GM23248 (cell line): Measurements from ENCODE around the gene WNT9A. TPM values are rescaled to one million over a fixed set of nuclear protein-coding genes. Genes with fewer than 3 reads are reported as not detected.
"Not testable (repeated sequence)": the region's sequence is repeated elsewhere in the genome, so short reads cannot be mapped to it uniquely, and the experiment has no call there.

Experiments
- DNase-seq: peaks from one replicate; pipeline ENCODE4 v3.0.0-alpha.2; 2015
- H2AFZ ChIP-seq: fragments of 200-600 bp; sonication (generic); 2 replicates; pipeline ENCODE4 v1.6.1; 2016; ENCODE audit warnings: antibody characterized with exemption
- H3F3A ChIP-seq: fragments of 200-600 bp; sonication (generic); 2 replicates; pipeline ENCODE4 v1.6.1; 2016; ENCODE audit warnings: mild to moderate bottlenecking, antibody characterized with exemption, mixed run types; ENCODE audit not compliant: insufficient read depth
- H3K27ac ChIP-seq: fragments of 200-600 bp; sonication (generic); 2 replicates; pipeline ENCODE4 v1.5.1; 2016; ENCODE audit warnings: mild to moderate bottlenecking
- H3K27me3 ChIP-seq: fragments of 200-600 bp; sonication (generic); replicated peaks from 2 replicates; pipeline ENCODE4 v1.6.1; 2016; ENCODE audit warnings: mild to moderate bottlenecking; ENCODE audit not compliant: insufficient read depth
- H3K36me3 ChIP-seq: fragments of 200-600 bp; sonication (generic); 2 replicates; pipeline ENCODE4 v1.6.1; 2016; ENCODE audit warnings: low read depth, mild to moderate bottlenecking
- H3K4me1 ChIP-seq: fragments of 200-600 bp; sonication (generic); 2 replicates; pipeline ENCODE4 v1.6.1; 2016; ENCODE audit warnings: mild to moderate bottlenecking; ENCODE audit not compliant: insufficient read depth
- H3K4me2 ChIP-seq: fragments of 200-600 bp; sonication (generic); one replicate; pipeline ENCODE4 v1.6.1; 2016; ENCODE audit warnings: mild to moderate bottlenecking; ENCODE audit not compliant: unreplicated experiment
- H3K4me3 ChIP-seq: fragments of 200-600 bp; sonication (generic); 2 replicates; pipeline ENCODE4 v1.5.1; 2016; ENCODE audit warnings: mild to moderate bottlenecking
- H3K79me2 ChIP-seq: fragments of 200-600 bp; sonication (generic); 2 replicates; pipeline ENCODE4 v1.6.1; 2016; ENCODE audit warnings: mild to moderate bottlenecking; ENCODE audit not compliant: insufficient read depth
- H3K9ac ChIP-seq: fragments of 200-600 bp; sonication (generic); 2 replicates; pipeline ENCODE4 v1.6.1; 2016; ENCODE audit warnings: mild to moderate bottlenecking
- H3K9me2 ChIP-seq: fragments of 200-600 bp; sonication (generic); 2 replicates; pipeline ENCODE4 v1.6.1; 2016; ENCODE audit warnings: mixed run types, mild to moderate bottlenecking, moderate library complexity; ENCODE audit not compliant: insufficient read depth
- H3K9me3 ChIP-seq: fragments of 200-600 bp; sonication (generic); one replicate; pipeline ENCODE4 v1.6.1; 2017; ENCODE audit warnings: low read depth
- H4K20me1 ChIP-seq: fragments of 200-600 bp; sonication (generic); 2 replicates; pipeline ENCODE4 v1.6.0; 2016; ENCODE audit not compliant: insufficient read depth
- EZH2 ChIP-seq: fragments of 200-600 bp; sonication (generic); IDR thresholded peaks from 2 replicates; pipeline ENCODE4 v1.6.1; 2018; ENCODE audit warnings: antibody characterized with exemption, mild to moderate bottlenecking; ENCODE audit not compliant: insufficient read depth, poor library complexity, severe bottlenecking
- EZH2phosphoT487 ChIP-seq: fragments of 200-600 bp; sonication (generic); IDR thresholded peaks from 2 replicates; pipeline ENCODE4 v1.6.1; 2018; ENCODE audit warnings: antibody characterized with exemption, moderate library complexity, mild to moderate bottlenecking, low read depth; ENCODE audit not compliant: insufficient read depth
- WGBS, 2 experiments: methylation state at CpG; one replicate each; pipeline ENCODE4 v1.1.6; 2015 to 2017; ENCODE audit warnings: low lambda C conversion rate in 2 of 2, low coverage in 1 of 2; ENCODE audit errors: missing lambda C conversion rate in 2 of 2; 5-methylcytosine and 5-hydroxymethylcytosine counted together
- in situ Hi-C: fragments of 300-500 bp; cut with MboI; formaldehyde crosslinking; loops from 2 replicates; pipeline ENCODE4 v1.15.0; 2020
- polyA plus RNA-seq: library from polyadenylated mRNA; unstranded; fragments of >200 nt; fragmentation: Nextera tagmentation; extraction: Ambion mirVana; gene quantifications from 2 replicates; pipeline ENCODE4 v1.2.1, GENCODE V29; 2016
- total RNA-seq: library from RNA; depleted of rRNA; stranded (reverse); fragments of >200 nt; shearing (Covaris generic); gene quantifications from 2 replicates; pipeline ENCODE4 v1.2.3, GENCODE V29; 2014

Gene WNT9A
- total and polyA plus RNA-seq, 2 experiments from 2014 or later = 0.29 to 2.1 TPM

DNA sequence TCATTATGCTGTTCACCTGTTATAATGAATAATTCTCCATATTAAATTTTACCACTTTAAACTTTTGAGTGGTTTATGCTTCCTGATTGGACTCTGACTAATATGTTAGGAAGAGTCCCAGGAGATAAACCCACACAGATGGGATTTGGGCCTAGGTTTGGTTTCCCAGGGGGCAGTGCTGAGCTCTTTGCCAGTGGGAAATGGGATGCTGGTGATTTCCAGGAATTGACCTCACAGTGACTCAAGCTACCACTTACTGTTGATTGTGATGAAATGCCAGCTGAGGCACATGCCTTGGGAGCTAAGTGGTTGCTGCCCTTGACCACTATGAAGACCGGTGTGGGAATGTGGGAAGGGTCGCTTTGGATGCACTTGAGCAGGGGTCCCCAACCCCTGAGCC, 19.0 kb upstream of the WNT9A start:
- H3K36me3 ChIP-seq, H2AFZ ChIP-seq, H3K27ac ChIP-seq, H3K79me2 ChIP-seq, H3K9me3 ChIP-seq, H3K9ac ChIP-seq, in situ Hi-C loops, H3K4me1 ChIP-seq, H3F3A ChIP-seq, H3K4me3 ChIP-seq, H3K4me2 ChIP-seq, H3K27me3 ChIP-seq, H4K20me1 ChIP-seq, H3K9me2 ChIP-seq: not testable (repeated sequence)
- WGBS, 2 experiments = 83 to 92% methylated on average over 2 of the region's 2 CpGs
- peak; percentile 69 for DNase-seq

DNA sequence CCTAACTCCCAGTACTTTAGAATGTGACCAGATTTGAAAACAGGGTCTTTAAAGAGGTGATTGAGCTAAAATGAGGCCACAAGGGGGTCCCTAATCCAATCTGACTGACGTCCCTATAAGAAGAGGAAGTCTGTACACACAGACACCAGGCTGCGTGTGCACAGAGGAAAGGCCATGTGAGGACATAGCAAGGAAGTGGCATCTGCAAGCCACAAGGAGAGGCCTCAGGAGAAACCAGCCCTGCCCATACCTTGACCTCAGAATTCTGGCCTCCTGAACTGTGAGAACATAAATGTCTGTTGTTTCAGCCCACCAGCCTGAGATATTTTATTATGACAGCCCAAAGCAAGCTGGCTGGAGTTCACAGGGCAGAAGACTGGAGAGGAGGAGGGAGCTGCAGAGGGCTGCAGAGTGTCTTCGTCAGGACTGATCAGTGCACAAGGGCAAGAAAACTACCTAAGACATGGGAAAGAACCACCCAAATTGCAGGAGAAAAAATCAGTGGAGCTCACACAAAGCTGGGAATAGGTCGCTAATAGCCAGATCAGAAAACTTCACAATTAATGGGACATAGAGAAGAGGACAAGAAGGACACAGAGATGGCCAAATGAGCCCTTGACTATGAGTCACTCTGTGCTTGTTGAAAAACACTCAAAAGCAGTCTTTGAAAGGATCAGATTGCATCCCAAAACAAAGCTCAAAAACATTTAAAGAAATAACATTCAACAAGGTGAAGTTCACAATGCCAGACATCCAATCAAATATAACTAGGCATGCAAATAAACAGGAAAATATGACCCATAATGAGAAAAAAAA, 14.1 kb upstream of the WNT9A start:
- Histone ChIP-seq H3K36me3 (no peaks in the 10 kb centered on the region), H3K4me2 (no peak overlapping the region), H3K27ac (no peak overlapping the region), H3K9me2 (no peaks in the 10 kb centered on the region), H3K9me3 (no peaks in the 10 kb centered on the region), H3F3A (no peaks in the 10 kb centered on the region), H3K4me1 (no peaks in the 10 kb centered on the region; the same call in 1 of the 2 replicates), H3K79me2 (no peaks in the 10 kb centered on the region), H3K9ac (no peak overlapping the region), H3K27me3 (peaks cover 11% of the 10 kb centered on the region; the same call in 1 of the 2 replicates), H2AFZ (no peak overlapping the region), H4K20me1 (no peaks in the 10 kb centered on the region), H3K4me3 (no peak overlapping the region)
- DNase-seq = no peak
- TF ChIP-seq EZH2 (no peak), EZH2phosphoT487 (no peak)
- in situ Hi-C loops = no loop called here
- WGBS, 2 experiments = 32 to 33% methylated on average over 4 of the region's 4 CpGs

DNA sequence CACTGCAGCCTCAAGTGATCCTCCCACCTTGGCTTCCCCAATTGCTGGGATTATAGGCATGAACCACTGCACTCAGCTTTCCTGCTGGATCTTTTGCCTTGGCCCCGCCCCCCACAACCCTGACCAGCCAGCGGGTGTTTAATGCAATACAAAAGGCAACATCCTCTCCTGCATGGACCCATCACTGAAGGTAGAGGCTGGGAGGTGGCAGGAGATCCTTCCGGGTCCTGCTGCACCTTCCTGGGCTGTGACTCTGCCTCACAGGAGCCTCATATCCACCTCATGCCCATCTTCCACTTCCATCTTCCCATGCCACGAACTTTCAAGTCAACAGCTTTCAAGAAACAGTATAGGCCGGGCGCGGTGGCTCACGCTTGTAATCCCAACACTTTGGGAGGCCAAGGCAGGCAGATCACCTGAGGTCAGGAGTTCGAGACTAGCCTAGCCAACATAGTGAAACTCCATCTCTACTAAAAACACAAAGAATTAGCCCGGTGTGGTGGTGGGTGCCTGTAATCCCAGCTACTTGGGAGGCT, 11.7 kb upstream of the WNT9A start:
- TF ChIP-seq EZH2 = no peak
- DNase-seq = no peak
- H2AFZ ChIP-seq = no peak overlapping the region
- H3K79me2 ChIP-seq = no peaks in the 10 kb centered on the region
- in situ Hi-C loops = loop anchor here (10.0 kb wide), 1 partner anchor 195 kb away; no protein-coding TSS in a partner anchor
- no peak overlapping the region for H3K9ac ChIP-seq
- no peaks in the 10 kb centered on the region for H3K9me2 ChIP-seq
- no peaks in the 10 kb centered on the region for H3F3A ChIP-seq
- H3K4me1 ChIP-seq = no peaks in the 10 kb centered on the region
- no peaks in the 10 kb centered on the region for H3K36me3 ChIP-seq
- WGBS, 2 experiments = 73 to 74% methylated on average over 10 of the region's 10 CpGs
- H3K27me3 ChIP-seq = peaks cover 15% of the 10 kb centered on the region; the same call in 1 of the 2 replicates
- H4K20me1 ChIP-seq = no peaks in the 10 kb centered on the region
- H3K4me3 ChIP-seq = no peak overlapping the region
- H3K9me3 ChIP-seq = no peaks in the 10 kb centered on the region
- no peak overlapping the region for H3K4me2 ChIP-seq
- H3K27ac ChIP-seq = no peak overlapping the region

DNA sequence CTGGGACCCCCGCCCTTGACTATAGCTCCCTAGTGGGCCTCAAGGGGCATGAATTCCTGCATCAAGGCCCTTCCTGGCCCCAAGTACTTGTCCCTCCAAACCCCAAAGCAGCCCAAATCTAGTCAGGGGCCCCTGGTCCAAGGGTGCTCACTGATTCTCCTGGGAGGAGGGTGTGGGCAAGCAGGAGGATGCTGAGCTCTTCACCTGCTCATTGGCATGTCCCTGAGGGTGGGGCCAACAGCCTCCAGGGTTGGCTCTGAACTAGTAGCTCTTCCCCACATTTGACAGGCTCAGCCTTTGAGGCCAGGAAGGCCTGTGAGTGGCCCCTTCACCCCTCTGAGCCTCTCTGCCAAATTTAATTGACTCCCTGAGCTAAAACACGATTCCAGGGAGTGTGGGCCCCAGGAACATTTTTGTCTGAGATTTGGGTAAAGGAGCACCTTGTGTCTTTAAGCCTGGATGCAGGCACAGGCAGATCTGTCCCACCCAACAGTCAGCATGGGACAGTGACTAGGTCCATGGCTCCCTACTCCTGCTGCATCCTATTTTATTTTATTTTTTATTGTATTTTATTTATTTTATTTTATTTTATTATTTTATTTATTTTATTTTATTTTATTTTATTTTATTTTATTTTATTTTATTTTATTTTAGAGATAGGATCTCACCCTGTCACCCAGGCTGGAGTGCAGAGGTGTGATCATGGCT, 11.0 kb upstream of the WNT9A start:
- no peak overlapping the region for H3K9ac ChIP-seq
- no peaks in the 10 kb centered on the region for H3K79me2 ChIP-seq
- H3K27ac ChIP-seq = no peak overlapping the region
- in situ Hi-C loops = loop anchor here (10.0 kb wide), 1 partner anchor 194 kb away; no protein-coding TSS in a partner anchor
- no peaks in the 10 kb centered on the region for H3K36me3 ChIP-seq
- 12 to 17% methylated on average over 2 of the region's 2 CpGs for WGBS, 2 experiments
- H3K4me1 ChIP-seq = no peaks in the 10 kb centered on the region
- no peaks in the 10 kb centered on the region for H4K20me1 ChIP-seq
- no peaks in the 10 kb centered on the region for H3K9me2 ChIP-seq
- H2AFZ ChIP-seq = no peak overlapping the region
- no peaks in the 10 kb centered on the region for H3F3A ChIP-seq
- no peak for DNase-seq
- H3K9me3 ChIP-seq = no peaks in the 10 kb centered on the region
- TF ChIP-seq EZH2phosphoT487 (no peak), EZH2 (no peak)
- peaks cover 15% of the 10 kb centered on the region; the same call in 1 of the 2 replicates for H3K27me3 ChIP-seq
- no peak overlapping the region for H3K4me2 ChIP-seq
- H3K4me3 ChIP-seq = no peak overlapping the region
